KMS-11 (cell line): ENCODE measurements around the gene SYNPR.

Experiments
- H2AFZ ChIP-seq: fragments of 200-600 bp; sonication (generic); 2 replicates; pipeline ENCODE4 v1.6.1; 2016; ENCODE audit warnings: antibody characterized with exemption, mixed run types, low read depth
- H3K27ac ChIP-seq: fragments of 200-600 bp; sonication (generic); 2 replicates; pipeline ENCODE4 v1.6.1; 2016; ENCODE audit warnings: mild to moderate bottlenecking, mixed run types
- H3K27me3 ChIP-seq: fragments of 200-600 bp; sonication (generic); 2 replicates; pipeline ENCODE4 v1.6.1; 2017; ENCODE audit warnings: mild to moderate bottlenecking, low read depth, mixed run types, moderate library complexity; ENCODE audit not compliant: insufficient read depth
- H3K36me3 ChIP-seq: fragments of 200-600 bp; sonication (generic); 2 replicates; pipeline ENCODE4 v1.6.1; 2017; ENCODE audit warnings: mild to moderate bottlenecking, mixed run types; ENCODE audit not compliant: insufficient read depth
- H3K4me1 ChIP-seq: fragments of 200-600 bp; sonication (generic); 2 replicates; pipeline ENCODE4 v1.6.1; 2016; ENCODE audit warnings: mild to moderate bottlenecking, low read depth, mixed run types; ENCODE audit not compliant: poor library complexity, severe bottlenecking
- H3K4me2 ChIP-seq: fragments of 200-600 bp; sonication (generic); 2 replicates; pipeline ENCODE4 v1.7.0; 2016; ENCODE audit warnings: mild to moderate bottlenecking, mixed run types
- H3K4me3 ChIP-seq: fragments of 200-600 bp; sonication (generic); IDR thresholded peaks from 2 replicates; pipeline ENCODE4 v1.6.1; 2017; ENCODE audit warnings: low read depth, low read length, mixed read lengths; ENCODE audit not compliant: insufficient read depth
- H3K79me2 ChIP-seq: fragments of 200-600 bp; sonication (generic); 2 replicates; pipeline ENCODE4 v1.6.1; 2016; ENCODE audit warnings: low read depth, mixed run types; ENCODE audit not compliant: insufficient read depth
- H3K9ac ChIP-seq: fragments of 200-600 bp; sonication (generic); 2 replicates; pipeline ENCODE4 v1.6.1; 2016; ENCODE audit warnings: mild to moderate bottlenecking, mixed run types
- H4K20me1 ChIP-seq: fragments of 200-600 bp; sonication (generic); 2 replicates; pipeline ENCODE4 v1.6.1; 2016; ENCODE audit warnings: mild to moderate bottlenecking, mixed run types; ENCODE audit not compliant: insufficient read depth
- CTCF ChIP-seq: fragments of 200-600 bp; sonication (generic); conservative IDR thresholded peaks from 2 replicates; pipeline ENCODE4 v1.6.1; 2017; ENCODE audit warnings: low read depth, mild to moderate bottlenecking, antibody characterized with exemption, low read length, moderate library complexity, mixed read lengths

Gene SYNPR

GRCh38 chr3:63474828-63475518 is 196.9 kb downstream of the SYNPR start:
- no peaks in the 10 kb centered on the region for H4K20me1 ChIP-seq
- H2AFZ ChIP-seq: no peak overlapping the region
- no peaks in the 10 kb centered on the region for H3K4me1 ChIP-seq
- H3K27ac ChIP-seq: no peak overlapping the region
- TF ChIP-seq CTCF: no peak
- no peak overlapping the region for H3K4me3 ChIP-seq
- H3K27me3 ChIP-seq: no peaks in the 10 kb centered on the region
- H3K36me3 ChIP-seq: no peaks in the 10 kb centered on the region
- H3K9ac ChIP-seq: no peak overlapping the region
- H3K79me2 ChIP-seq: no peaks in the 10 kb centered on the region
- H3K4me2 ChIP-seq: no peak overlapping the region

DNA sequence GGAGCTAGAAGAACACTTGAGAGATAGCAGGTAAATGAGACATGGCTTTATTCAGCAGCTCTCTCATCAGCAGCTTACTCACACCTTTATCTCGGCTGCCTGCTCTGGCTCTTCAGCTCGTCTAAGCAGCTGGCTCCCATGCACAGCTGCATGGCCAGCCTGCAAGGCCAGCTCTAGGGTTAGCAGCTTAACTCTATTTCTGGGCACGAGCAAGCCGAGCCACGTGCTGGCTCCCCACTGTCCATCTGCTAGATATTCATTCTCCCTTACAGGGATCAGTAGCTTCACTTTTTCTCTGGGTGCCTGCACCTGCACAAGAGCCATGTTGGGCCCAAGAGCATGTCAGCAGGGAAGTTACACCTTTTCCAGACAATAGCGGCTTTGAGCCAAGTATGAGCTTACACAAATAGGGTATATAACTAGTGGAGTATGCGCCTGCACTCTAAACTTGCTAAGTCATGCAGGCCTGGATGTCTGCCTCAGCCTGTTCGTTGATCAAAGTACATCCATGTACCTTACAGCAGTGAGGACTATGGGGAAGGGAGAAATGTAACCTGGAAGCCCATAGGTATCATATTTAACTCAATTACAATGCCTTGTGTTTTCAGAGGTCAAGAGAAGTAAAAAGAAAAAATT is 199.5 kb downstream of the SYNPR start:
- Histone ChIP-seq H3K9ac (no peak overlapping the region), H3K4me1 (no peaks in the 10 kb centered on the region), H3K27me3 (no peaks in the 10 kb centered on the region), H2AFZ (no peak overlapping the region), H3K79me2 (no peaks in the 10 kb centered on the region), H3K27ac (no peak overlapping the region), H4K20me1 (no peaks in the 10 kb centered on the region), H3K36me3 (no peaks in the 10 kb centered on the region), H3K4me3 (no peak overlapping the region), H3K4me2 (no peak overlapping the region)
- no peak for TF ChIP-seq CTCF

DNA sequence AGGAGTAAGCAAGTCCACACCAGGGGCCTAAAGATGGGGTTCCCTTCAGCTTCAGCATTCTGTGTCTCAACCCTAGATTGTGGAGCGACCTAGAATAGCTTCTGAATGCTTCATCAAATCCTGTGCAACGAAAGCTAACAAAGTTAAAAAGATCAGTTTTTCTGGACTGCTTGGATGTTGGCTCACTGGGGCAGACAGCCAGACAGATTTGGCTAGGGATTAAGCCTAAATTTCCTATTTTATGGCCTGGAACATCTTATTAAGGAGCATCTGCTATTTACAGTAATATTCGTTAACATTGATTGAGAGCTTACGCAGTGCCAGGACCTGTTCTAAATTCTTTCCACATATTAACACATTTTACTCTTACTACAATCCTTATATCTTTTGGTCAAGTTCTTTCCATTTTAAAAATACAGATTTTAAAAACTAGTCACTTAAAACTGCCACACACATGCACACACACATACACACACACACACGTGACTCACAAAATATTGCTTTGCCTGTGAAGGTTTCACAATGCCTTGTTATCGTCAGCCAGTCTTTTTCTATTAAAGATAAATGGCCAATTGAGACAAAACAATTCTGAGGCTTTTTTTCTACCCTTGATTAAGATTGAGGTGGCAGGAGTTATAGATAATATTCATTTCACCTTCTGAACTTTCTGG is 201.0 kb downstream of the SYNPR start:
- Histone ChIP-seq H3K9ac (no peak overlapping the region), H3K36me3 (no peaks in the 10 kb centered on the region), H3K4me2 (no peak overlapping the region), H3K4me3 (no peak overlapping the region), H4K20me1 (no peaks in the 10 kb centered on the region), H3K27me3 (no peaks in the 10 kb centered on the region), H3K79me2 (no peaks in the 10 kb centered on the region), H2AFZ (no peak overlapping the region), H3K27ac (no peak overlapping the region), H3K4me1 (no peaks in the 10 kb centered on the region)
- no peak for TF ChIP-seq CTCF

GRCh38 chr3:63479661-63480035 is 201.5 kb downstream of the SYNPR start:
- H3K27me3 ChIP-seq: no peaks in the 10 kb centered on the region
- H4K20me1 ChIP-seq: no peaks in the 10 kb centered on the region
- no peak overlapping the region for H3K4me3 ChIP-seq
- no peak overlapping the region for H3K4me2 ChIP-seq
- H3K4me1 ChIP-seq: no peaks in the 10 kb centered on the region
- no peaks in the 10 kb centered on the region for H3K79me2 ChIP-seq
- H3K36me3 ChIP-seq: no peaks in the 10 kb centered on the region
- H3K27ac ChIP-seq: no peak overlapping the region
- TF ChIP-seq CTCF: no peak
- H2AFZ ChIP-seq: no peak overlapping the region
- no peak overlapping the region for H3K9ac ChIP-seq
